Keratinocyte (primary cell): ENCODE data around the gene RPGRIP1. TPM values are rescaled to one million over a fixed set of nuclear protein-coding genes. Genes with fewer than 3 reads are reported as not detected.
"Not testable (repeated sequence)": the region's sequence is repeated elsewhere in the genome, so short reads cannot be mapped to it uniquely, and the experiment has no call there.

Source experiments
- DNase-seq: peaks from one replicate; pipeline ENCODE4 v3.0.0-alpha.2; 2011; ENCODE audit warnings: low read depth, missing footprints, low spot score
- FAIRE-seq: peaks from 2 replicates; lab custom pipeline; 2011; peaks lifted over from hg19 to GRCh38; lab: Jason Lieb, UNC
- H2AFZ ChIP-seq: 2 replicates; pipeline ENCODE4 v1.6.0; 2012; ENCODE audit warnings: low read length, control low read depth, inconsistent platforms; ENCODE audit not compliant: control insufficient read depth
- H3K27ac ChIP-seq: 2 replicates; pipeline ENCODE4 v1.5.1; 2011; ENCODE audit warnings: low read length; ENCODE audit not compliant: control insufficient read depth, insufficient read depth
- H3K27me3 ChIP-seq: 3 replicates; pipeline ENCODE4 v1.6.0; 2011; ENCODE audit warnings: low read length; ENCODE audit not compliant: control insufficient read depth, insufficient read depth; ENCODE audit errors: extremely low read depth
- H3K36me3 ChIP-seq, 2 experiments: 2 replicates in 1 of 2; 3 replicates in 1 of 2; pipeline ENCODE4 v1.5.1; 2011; ENCODE audit warnings: low read length in 2 of 2, mild to moderate bottlenecking in 1 of 2; ENCODE audit not compliant: control insufficient read depth in 2 of 2, insufficient read depth in 2 of 2; ENCODE audit errors: extremely low read depth in 1 of 2
- H3K4me1 ChIP-seq: 3 replicates; pipeline ENCODE4 v1.5.1; 2011; ENCODE audit warnings: low read length; ENCODE audit not compliant: control insufficient read depth, insufficient read depth; ENCODE audit errors: extremely low read depth
- H3K4me2 ChIP-seq: 3 replicates; pipeline ENCODE4 v1.6.0; 2011; ENCODE audit warnings: low read depth, low read length; ENCODE audit not compliant: control insufficient read depth, insufficient read depth; ENCODE audit errors: extremely low read depth
- H3K4me3 ChIP-seq, 3 experiments: fragments of 200-600 bp in 1 of 3; sonication (generic) in 1 of 3; 2 replicates in 2 of 3; 3 replicates in 1 of 3; pipeline ENCODE4 v1.5.1; 2011 to 2016; ENCODE audit warnings: low read length in 3 of 3, mild to moderate bottlenecking in 3 of 3, control low read depth in 2 of 3, inconsistent platforms in 1 of 3, low read depth in 1 of 3, mixed read lengths in 1 of 3, mixed run types in 1 of 3, moderate library complexity in 1 of 3; ENCODE audit not compliant: control insufficient read depth in 2 of 3, insufficient read depth in 2 of 3; ENCODE audit errors: extremely low read depth in 1 of 3
- H3K79me2 ChIP-seq: 2 replicates; pipeline ENCODE4 v1.6.0; 2012; ENCODE audit warnings: low read length; ENCODE audit not compliant: control insufficient read depth, insufficient read depth
- H3K9ac ChIP-seq: 3 replicates; pipeline ENCODE4 v1.6.0; 2011; ENCODE audit warnings: low read length; ENCODE audit not compliant: control insufficient read depth, insufficient read depth; ENCODE audit errors: extremely low read depth
- H3K9me1 ChIP-seq: 3 replicates; pipeline ENCODE4 v1.6.0; 2011; ENCODE audit warnings: low read length; ENCODE audit not compliant: control insufficient read depth, insufficient read depth; ENCODE audit errors: extremely low read depth
- H3K9me3 ChIP-seq: 2 replicates; pipeline ENCODE4 v1.5.1; 2012; ENCODE audit warnings: low read depth, low read length; ENCODE audit not compliant: control insufficient read depth
- H4K20me1 ChIP-seq: 3 replicates; pipeline ENCODE4 v1.6.0; 2011; ENCODE audit warnings: low read length; ENCODE audit not compliant: control insufficient read depth, insufficient read depth; ENCODE audit errors: extremely low read depth
- CTCF ChIP-seq, 3 experiments: IDR thresholded peaks in 1 of 3; conservative IDR thresholded peaks in 1 of 3; optimal IDR thresholded peaks in 1 of 3; 2 replicates in 2 of 3; 3 replicates in 1 of 3; pipeline versions ENCODE3 to v1.5.1; 2011; ENCODE audit warnings: low read length in 3 of 3, mild to moderate bottlenecking in 3 of 3, moderate library complexity in 2 of 3, control low read depth in 1 of 3, inconsistent platforms in 1 of 3; ENCODE audit not compliant: insufficient read depth in 2 of 3; ENCODE audit errors: extremely low read depth in 1 of 3
- EZH2 ChIP-seq: IDR thresholded peaks from one replicate; pipeline ENCODE4 v1.6.1; 2012; ENCODE audit warnings: inconsistent platforms, mild to moderate bottlenecking, low read length, moderate library complexity
- dilution Hi-C: fragments of 300-500 bp; cut with MboI; formaldehyde crosslinking; loops from one replicate; pipeline ENCODE4 v1.7.0; 2020; ENCODE audit warnings: low sequenced_read_pairs; ENCODE audit not compliant: extremely low pct_ligation_motif_present
- polyA plus RNA-seq, 5 experiments: library from polyadenylated mRNA; depleted of rRNA in 3 of 5; stranded (reverse) in 3 of 5; stranded (forward) in 1 of 5; unstranded in 1 of 5; fragments of >200 nt; gene quantifications; 1 replicate in 1 of 5; 2 replicates in 3 of 5; 3 replicates in 1 of 5; pipeline versions ENCODE4 v1.2.1 to v1.2.3, GENCODE V29; 2011 to 2012; ENCODE audit warnings: missing spikeins in 2 of 5, low read depth in 1 of 5, low replicate concordance in 1 of 5

RPGRIP1 gene
- polyA plus RNA-seq, 1 donor (not counting 4 experiments of a cell fraction or from before 2014, with no cell fraction given): 0.07 TPM

GRCh38 chr14:21255385-21256101 is 24.3 kb upstream of the RPGRIP1 start:
- FAIRE-seq: no peak
- TF ChIP-seq CTCF (optimal IDR thresholded peaks at IDR 0.05 in 1 of 3, IDR thresholded peaks at IDR 0.05 in 1 of 3, conservative IDR thresholded peaks at IDR 0.05 in 1 of 3; ENCODE audit: extremely low read depth in 1 of 3, insufficient read depth in 2 of 3, low read length in 3 of 3): no peak
- no peak for TF ChIP-seq EZH2
- Histone ChIP-seq H3K4me1 (no peaks in the 10 kb centered on the region), H3K9me1 (peaks cover 2% of the 10 kb centered on the region), H3K36me3 (peaks cover 25 to 44% of the 10 kb centered on the region in 2 experiments), H3K4me3 (no peak overlapping the region), H3K9ac (no peak overlapping the region), H3K9me3 (no peaks in the 10 kb centered on the region), H3K4me2 (no peak overlapping the region), H3K79me2 (peaks cover 98% of the 10 kb centered on the region), H2AFZ (no peak overlapping the region), H3K27me3 (no peaks in the 10 kb centered on the region), H4K20me1 (peaks cover 73% of the 10 kb centered on the region), H3K27ac (no peak overlapping the region)
- dilution Hi-C loops: no loop called here
- DNase-seq: no peak

- Histone ChIP-seq H3K79me2 (peaks cover 98% of the 10 kb centered on the region), H3K36me3 (peaks cover 25 to 46% of the 10 kb centered on the region in 2 experiments), H4K20me1 (peaks cover 74% of the 10 kb centered on the region)
- H2AFZ ChIP-seq, H3K9me1 ChIP-seq, H3K9me3 ChIP-seq, dilution Hi-C loops, DNase-seq, H3K9ac ChIP-seq, H3K4me2 ChIP-seq, H3K4me3 ChIP-seq, H3K27me3 ChIP-seq, H3K4me1 ChIP-seq, FAIRE-seq, H3K27ac ChIP-seq: not testable (repeated sequence)
These were observed 23.8 kb upstream of the RPGRIP1 start for GRCh38 chr14:21256102-21256447.
